Breast epithelium (tissue), 3 donors: ENCODE results near the gene CREB3L1.
A peak's percentile ranks its signal among the peaks of the same experiment; 100 is the strongest.

Experiments
- POLR2A ChIP-seq: fragments of 450-650 bp; IDR thresholded peaks from one replicate; pipeline ENCODE4 v1.6.1; 2016; ENCODE audit warnings: antibody characterized with exemption, mild to moderate bottlenecking, moderate library complexity
- POLR2AphosphoS5 ChIP-seq, 3 donors: sonication (generic); formaldehyde crosslinking; IDR thresholded peaks; one replicate each; pipeline ENCODE4 v1.6.1; 2017; ENCODE audit warnings: antibody characterized with exemption in 3 of 3
- TF ChIP-seq, protein P1 (sequence below), 3 donors: fragments of 450-650 bp; IDR thresholded peaks; one replicate each; pipeline ENCODE4 v1.5.1; 2016 to 2017; ENCODE audit warnings: antibody characterized with exemption in 3 of 3, mild to moderate bottlenecking in 3 of 3, moderate library complexity in 3 of 3

DNA sequence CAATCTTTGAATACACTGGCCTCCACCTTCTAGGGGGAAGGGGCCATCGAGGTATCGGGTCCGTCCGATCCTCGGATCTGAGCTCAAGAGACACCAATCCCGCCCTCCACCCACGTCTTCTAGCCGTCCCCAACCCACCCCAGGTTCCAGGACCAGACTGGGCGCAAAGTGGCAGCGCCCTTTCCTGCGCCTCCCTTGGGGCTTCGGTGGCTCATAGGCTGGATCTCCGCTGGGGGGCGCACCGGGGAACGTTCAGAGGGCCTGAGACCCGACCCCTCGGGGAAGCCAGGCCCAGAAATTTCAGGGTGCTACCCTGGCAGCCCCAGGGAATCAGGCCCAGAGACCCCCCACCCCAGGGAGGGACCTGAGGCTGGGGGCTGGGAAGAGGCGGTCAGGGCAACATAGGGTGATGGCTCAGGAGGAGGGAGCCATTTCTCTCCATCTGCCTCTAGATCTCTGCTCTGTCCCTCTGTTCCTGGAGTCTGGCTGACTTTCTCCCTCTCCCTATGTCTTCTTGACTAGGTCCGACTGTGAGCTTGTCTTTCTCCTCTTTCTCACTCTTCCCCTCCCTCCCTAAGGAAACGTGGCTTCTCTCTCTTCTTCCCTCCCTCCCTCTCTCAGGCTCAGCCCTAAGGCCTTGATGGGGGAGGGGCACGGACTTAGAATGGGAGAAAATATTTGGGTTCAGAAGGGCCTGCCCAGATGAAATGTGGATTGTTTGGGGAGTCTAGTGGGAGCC is 1.1 kb downstream of the CREB3L1 start:
- TF ChIP-seq, protein P1, sequence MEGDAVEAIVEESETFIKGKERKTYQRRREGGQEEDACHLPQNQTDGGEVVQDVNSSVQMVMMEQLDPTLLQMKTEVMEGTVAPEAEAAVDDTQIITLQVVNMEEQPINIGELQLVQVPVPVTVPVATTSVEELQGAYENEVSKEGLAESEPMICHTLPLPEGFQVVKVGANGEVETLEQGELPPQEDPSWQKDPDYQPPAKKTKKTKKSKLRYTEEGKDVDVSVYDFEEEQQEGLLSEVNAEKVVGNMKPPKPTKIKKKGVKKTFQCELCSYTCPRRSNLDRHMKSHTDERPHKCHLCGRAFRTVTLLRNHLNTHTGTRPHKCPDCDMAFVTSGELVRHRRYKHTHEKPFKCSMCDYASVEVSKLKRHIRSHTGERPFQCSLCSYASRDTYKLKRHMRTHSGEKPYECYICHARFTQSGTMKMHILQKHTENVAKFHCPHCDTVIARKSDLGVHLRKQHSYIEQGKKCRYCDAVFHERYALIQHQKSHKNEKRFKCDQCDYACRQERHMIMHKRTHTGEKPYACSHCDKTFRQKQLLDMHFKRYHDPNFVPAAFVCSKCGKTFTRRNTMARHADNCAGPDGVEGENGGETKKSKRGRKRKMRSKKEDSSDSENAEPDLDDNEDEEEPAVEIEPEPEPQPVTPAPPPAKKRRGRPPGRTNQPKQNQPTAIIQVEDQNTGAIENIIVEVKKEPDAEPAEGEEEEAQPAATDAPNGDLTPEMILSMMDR (IDR thresholded peaks at IDR 0.05) = peak in 1 of 3 donors; percentile 25
- TF ChIP-seq POLR2A (no peak), POLR2AphosphoS5 (IDR thresholded peaks at IDR 0.05) (no peak)
